K562 (cell line): ENCODE results near the gene PXN. TPM values are rescaled to one million over a fixed set of nuclear protein-coding genes. Genes with fewer than 3 reads are reported as not detected.
A peak's percentile ranks its signal among the peaks of the same experiment; 100 is the strongest.

Experiments
- CCAR2 ChIP-seq: fragments of 200-400 bp; formaldehyde crosslinking; IDR thresholded peaks from 2 replicates; pipeline ENCODE4 v1.6.1; 2017; ENCODE audit warnings: mild to moderate bottlenecking, low read depth, low read length
- E2F6 ChIP-seq, 2 experiments: IDR thresholded peaks; 2 replicates each; pipeline ENCODE4 v1.6.1; 2011; ENCODE audit warnings: borderline replicate concordance in 1 of 2, control low read depth in 1 of 2, low read depth in 1 of 2, low read length in 1 of 2, mild to moderate bottlenecking in 1 of 2, mixed read lengths in 1 of 2, moderate library complexity in 1 of 2; ENCODE audit not compliant: insufficient read depth in 1 of 2, insufficient read length in 1 of 2, poor library complexity in 1 of 2, severe bottlenecking in 1 of 2; ENCODE audit errors: extremely low read depth in 1 of 2
- ETV1 ChIP-seq: fragments of 450-650 bp; conservative IDR thresholded peaks from 2 replicates; pipeline ENCODE4 v1.6.1; 2016; ENCODE audit warnings: missing genetic modification characterization, control low read depth, low read depth, missing compliant biosample characterization
- GABPA ChIP-seq: fragments of 200-800 bp; sonication (Bioruptor generic); conservative IDR thresholded peaks from 2 replicates; pipeline ENCODE4 v1.6.1; 2016; ENCODE audit warnings: low read depth, missing genetic modification characterization, missing compliant biosample characterization
- MAFF ChIP-seq: IDR thresholded peaks from 2 replicates; pipeline ENCODE4 v1.6.1; 2012; ENCODE audit warnings: low read length, improper control_type of control experiment
- NFE2L1 ChIP-seq: fragments of 450-650 bp; IDR thresholded peaks from 2 replicates; pipeline ENCODE4 v1.6.1; 2016; ENCODE audit warnings: missing genetic modification characterization, low read depth, mild to moderate bottlenecking, missing compliant biosample characterization, moderate library complexity, borderline replicate concordance
- SAFB2 ChIP-seq: fragments of 200-400 bp; formaldehyde crosslinking; IDR thresholded peaks from 2 replicates; pipeline ENCODE4 v1.6.1; 2018; ENCODE audit warnings: borderline replicate concordance, low read length, low read depth, moderate library complexity; ENCODE audit not compliant: severe bottlenecking
- TOE1 ChIP-seq, 2 experiments: fragments of 450-650 bp in 1 of 2; sonication (generic) in 1 of 2; formaldehyde crosslinking in 1 of 2; IDR thresholded peaks; 2 replicates each; pipeline versions ENCODE4 v1.7.1 to v1.8.0; 2016 to 2022; ENCODE audit warnings: borderline replicate concordance in 2 of 2, mild to moderate bottlenecking in 2 of 2, antibody characterized with exemption in 1 of 2, inconsistent platforms in 1 of 2, low read depth in 1 of 2, missing genetic modification reagents in 1 of 2, moderate library complexity in 1 of 2
- ZNF354B ChIP-seq: fragments of 250-450 bp; sonication (Bioruptor Pico); IDR thresholded peaks from 2 replicates; pipeline ENCODE4 v1.4.0; 2020
- ZNF407 ChIP-seq: fragments of 450-650 bp; IDR thresholded peaks from 2 replicates; pipeline ENCODE4 v1.6.1; 2016; ENCODE audit warnings: low read depth
- ZNF512 ChIP-seq: IDR thresholded peaks from 2 replicates; pipeline ENCODE4 v1.6.1; 2016; ENCODE audit warnings: missing genetic modification characterization, missing compliant biosample characterization
- ZNF589 ChIP-seq: fragments of 200-800 bp; sonication (Bioruptor generic); IDR thresholded peaks from 2 replicates; pipeline ENCODE4 v1.6.1; 2016; ENCODE audit warnings: low read depth, missing genetic modification characterization, missing compliant biosample characterization
- polyA plus RNA-seq, 8 experiments: library from polyadenylated mRNA; depleted of rRNA in 4 of 8; stranded (reverse) in 5 of 8; unstranded in 3 of 8; fragments of >200 nt; fragmentation: Nextera tagmentation in 2 of 8; fragmentation: Illumina TruSeq in 1 of 8; extraction: Ambion mirVana in 2 of 8; extraction: Trizol in 1 of 8; gene quantifications; 2 replicates each; pipeline versions ENCODE4 v1.2.1 to v1.2.3, GENCODE V29; 2011 to 2014; ENCODE audit warnings: inconsistent platforms in 1 of 8, missing spikeins in 1 of 8
- total RNA-seq, 7 experiments: library from RNA; depleted of rRNA in 6 of 7; stranded (reverse); fragments of >200 nt in 6 of 7; fragmentation: Illumina TruSeq in 2 of 7; extraction: Trizol in 2 of 7; gene quantifications; 2 replicates each; pipeline versions ENCODE4 v1.2.1 to v1.2.3, GENCODE V29; 2011 to 2021; ENCODE audit warnings: low replicate concordance in 1 of 7
- TF ChIP-seq, protein P1 (sequence below): fragments of 450-650 bp; IDR thresholded peaks from 2 replicates; pipeline ENCODE4 v1.6.1; 2018; ENCODE audit warnings: mild to moderate bottlenecking, low read depth; ENCODE audit not compliant: partially characterized antibody

PXN gene
- total and polyA plus RNA-seq, 9 of the 15 experiments (the other 6 are each of a cell fraction or from before 2014, with no cell fraction given) = 4.0 to 74.1 (median 18.6) TPM

DNA sequence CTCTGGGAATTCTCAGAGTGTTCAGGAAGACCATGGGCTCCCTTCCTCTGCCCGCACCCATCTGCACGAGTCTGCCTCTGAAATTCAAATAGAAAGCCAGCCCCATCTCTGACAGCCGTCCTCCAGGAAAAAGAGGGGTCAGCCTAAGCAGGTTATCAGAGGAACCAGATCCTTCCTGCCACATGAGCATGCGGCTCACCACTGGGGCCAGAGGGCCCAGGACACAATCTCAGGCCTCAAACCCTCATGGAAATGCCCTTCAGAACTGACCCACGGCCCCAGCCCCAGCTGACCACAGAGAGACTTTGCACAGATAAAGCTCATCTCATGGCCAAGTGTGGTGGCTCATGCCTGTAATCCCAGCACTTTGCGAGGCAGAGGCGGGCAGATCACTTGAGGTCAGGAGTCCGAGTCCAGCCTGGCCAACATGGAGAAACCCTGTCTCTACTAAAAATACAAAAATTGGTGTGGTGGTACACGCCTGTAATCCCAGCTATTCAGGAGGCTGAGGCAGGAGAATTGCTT, 23.2 kb downstream of the PXN start (continued):
- TF ChIP-seq ZNF512 (tag) (no peak), TOE1 (IDR thresholded peaks at IDR 0.05; ENCODE audit: borderline replicate concordance) (peak; percentile 74), TOE1 (CRISPR knock-in tag; IDR thresholded peaks at IDR 0.05; ENCODE audit: borderline replicate concordance, low read depth) (no peak), MAFF (no peak), NFE2L1 (tag) (no peak), E2F6 (IDR thresholded peaks at IDR 0.05; ENCODE audit: borderline replicate concordance in 1 of 2, extremely low read depth in 1 of 2, insufficient read depth in 1 of 2, insufficient read length in 1 of 2, low read depth in 1 of 2, low read length in 1 of 2, poor library complexity in 1 of 2, severe bottlenecking in 1 of 2) (peak; percentile 22 to 45), ZNF407 (no peak), ZNF354B (CRISPR knock-in tag) (no peak), ZNF589 (peak; percentile 96), SAFB2 (no peak), CCAR2 (no peak), GABPA (0 out of 2 replicates have a peak, but pooled peaks have one; percentile 47), ETV1 (peak; percentile 87)
- TF ChIP-seq, protein P1, sequence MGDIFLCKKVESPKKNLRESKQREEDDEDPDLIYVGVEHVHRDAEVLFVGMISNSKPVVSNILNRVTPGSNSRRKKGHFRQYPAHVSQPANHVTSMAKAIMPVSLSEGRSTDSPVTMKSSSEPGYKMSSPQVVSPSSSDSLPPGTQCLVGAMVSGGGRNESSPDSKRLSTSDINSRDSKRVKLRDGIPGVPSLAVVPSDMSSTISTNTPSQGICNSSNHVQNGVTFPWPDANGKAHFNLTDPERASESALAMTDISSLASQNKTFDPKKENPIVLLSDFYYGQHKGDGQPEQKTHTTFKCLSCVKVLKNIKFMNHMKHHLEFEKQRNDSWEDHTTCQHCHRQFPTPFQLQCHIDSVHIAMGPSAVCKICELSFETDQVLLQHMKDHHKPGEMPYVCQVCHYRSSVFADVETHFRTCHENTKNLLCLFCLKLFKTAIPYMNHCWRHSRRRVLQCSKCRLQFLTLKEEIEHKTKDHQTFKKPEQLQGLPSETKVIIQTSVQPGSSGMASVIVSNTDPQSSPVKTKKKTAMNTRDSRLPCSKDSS = no peak
